Bronchial epithelial cell (primary cell): Measurements from ENCODE around the gene CDCA3. TPM values are rescaled to one million over a fixed set of nuclear protein-coding genes. Genes with fewer than 3 reads are reported as not detected.

Experiments
- DNase-seq: peaks from one replicate; pipeline ENCODE4 v3.0.0-alpha.2; 2010; ENCODE audit warnings: low read depth
- FAIRE-seq: peaks from 2 replicates; lab custom pipeline; 2011; peaks lifted over from hg19 to GRCh38; lab: Jason Lieb, UNC
- H3K27me3 ChIP-seq: 2 replicates; pipeline ENCODE4 v1.5.1; 2011; ENCODE audit warnings: low read length; ENCODE audit not compliant: control insufficient read depth, insufficient read depth
- H3K36me3 ChIP-seq: 2 replicates; pipeline ENCODE4 v1.5.1; 2011; ENCODE audit warnings: low read length; ENCODE audit not compliant: control insufficient read depth, insufficient read depth
- H3K4me3 ChIP-seq: 2 replicates; pipeline ENCODE4 v1.5.1; 2011; ENCODE audit warnings: mild to moderate bottlenecking, low read depth, low read length, control low read depth
- CTCF ChIP-seq: IDR thresholded peaks from 2 replicates; pipeline ENCODE4 v1.5.1; 2011; ENCODE audit warnings: mild to moderate bottlenecking, moderate library complexity, low read length, control low read depth, inconsistent platforms; ENCODE audit not compliant: insufficient read depth, severe bottlenecking
- total RNA-seq: library from RNA; depleted of rRNA; stranded (reverse); fragments of >200 nt; gene quantifications from 2 replicates; pipeline ENCODE4 v1.2.1, GENCODE V29; 2014

Gene CDCA3
- total RNA-seq, 1 donor from 2014 or later: 0.26 TPM

GRCh38 chr12:6809056-6809455, 42.0 kb downstream of the CDCA3 start:
- Histone ChIP-seq H3K36me3 (no peaks in the 10 kb centered on the region), H3K4me3 (no peak overlapping the region), H3K27me3 (no peaks in the 10 kb centered on the region)
- TF ChIP-seq CTCF: no peak
- FAIRE-seq (no peak), DNase-seq (no peak)

GRCh38 chr12:6807170-6807569, 43.9 kb downstream of the CDCA3 start:
- Histone ChIP-seq H3K27me3 (no peaks in the 10 kb centered on the region), H3K4me3 (no peak overlapping the region), H3K36me3 (no peaks in the 10 kb centered on the region)
- peak; percentile 24 for DNase-seq
- FAIRE-seq: no peak
- TF ChIP-seq CTCF: no peak

GRCh38 chr12:6799147-6799546, 51.9 kb downstream of the CDCA3 start:
- no peak for TF ChIP-seq CTCF
- Histone ChIP-seq H3K4me3 (no peak overlapping the region), H3K36me3 (no peaks in the 10 kb centered on the region), H3K27me3 (no peaks in the 10 kb centered on the region)
- FAIRE-seq (no peak), DNase-seq (no peak)

Other genes starting within 250 kb of the CDCA3 start
- gene CHD4, start 243.9 kb downstream of the CDCA3 start, total RNA-seq: 107 and 121 TPM in 2 replicates
- gene LPAR5, start 215.3 kb downstream of the CDCA3 start, total RNA-seq: 2.1 and 4.1 TPM in 2 replicates
- under 0.01 and 0.51 TPM in 2 replicates for gene ACRBP, start 203.9 kb downstream of the CDCA3 start, total RNA-seq
- gene ING4, start 188.2 kb downstream of the CDCA3 start, total RNA-seq: 15.3 and 22.0 TPM in 2 replicates
- 5.3 and 7.0 TPM in 2 replicates for gene ZNF384, start 161.9 kb downstream of the CDCA3 start, total RNA-seq
- gene PIANP, start 150.5 kb downstream of the CDCA3 start, total RNA-seq: not detected in 2 replicates
- 63.7 and 86.0 TPM in 2 replicates for gene COPS7A, start 127.2 kb downstream of the CDCA3 start, total RNA-seq
- gene MLF2, start 98.1 kb downstream of the CDCA3 start, total RNA-seq: 136 and 180 TPM in 2 replicates
- 17.6 and 35.3 TPM in 2 replicates for gene PTMS, start 84.9 kb downstream of the CDCA3 start, total RNA-seq
- gene LAG3, start 78.8 kb downstream of the CDCA3 start, total RNA-seq: not detected in 2 replicates
- not detected in 2 replicates for gene CD4, start 61.8 kb downstream of the CDCA3 start, total RNA-seq
- gene GPR162, start 29.5 kb downstream of the CDCA3 start, total RNA-seq: not detected in 2 replicates
- 11.3 and 20.0 TPM in 2 replicates for gene P3H3, start 22.9 kb downstream of the CDCA3 start, total RNA-seq
- 0.38 and 0.53 TPM in 2 replicates for gene GNB3, start 10.4 kb downstream of the CDCA3 start, total RNA-seq
- 45.0 and 46.9 TPM in 2 replicates for gene USP5, start 864 bp upstream of the CDCA3 start, total RNA-seq
- 1,194 and 1,306 TPM in 2 replicates for gene TPI1, start 16.2 kb upstream of the CDCA3 start, total RNA-seq
- gene SPSB2, start 22.0 kb upstream of the CDCA3 start, total RNA-seq: 7.9 and 12.5 TPM in 2 replicates
- gene LRRC23, start 53.5 kb upstream of the CDCA3 start, total RNA-seq: 11.6 and 12.8 TPM in 2 replicates
- 9.0 and 10.0 TPM in 2 replicates for gene ENO2, start 63.3 kb upstream of the CDCA3 start, total RNA-seq
- 4.9 and 7.1 TPM in 2 replicates for gene ATN1, start 76.7 kb upstream of the CDCA3 start, total RNA-seq
- gene RNU7-1, start 92.5 kb upstream of the CDCA3 start, total RNA-seq: not detected in 2 replicates
- gene C12orf57, start 92.7 kb upstream of the CDCA3 start, total RNA-seq: 92.2 and 161 TPM in 2 replicates
- gene PTPN6, start 100.1 kb upstream of the CDCA3 start, total RNA-seq: 10.9 and 12.4 TPM in 2 replicates
- gene PHB2, start 119.4 kb upstream of the CDCA3 start, total RNA-seq: 83.7 and 189 TPM in 2 replicates
- 68.2 and 68.4 TPM in 2 replicates for gene EMG1, start 119.6 kb upstream of the CDCA3 start, total RNA-seq
- gene LPCAT3, start 167.2 kb upstream of the CDCA3 start, total RNA-seq: 7.9 and 13.3 TPM in 2 replicates
- gene C1S, start 209.4 kb upstream of the CDCA3 start, total RNA-seq: 1.5 and 6.3 TPM in 2 replicates
- gene C1R, start 241.2 kb upstream of the CDCA3 start, total RNA-seq: 1.9 and 3.2 TPM in 2 replicates